ENCODE data around the gene TSPAN11. TPM values are rescaled to one million over a fixed set of nuclear protein-coding genes. Genes with fewer than 3 reads are reported as not detected.

Gene TSPAN11
- total and polyA plus RNA-seq, 2 experiments from 2014 or later, result 5.2 to 9.6 TPM

- H3K27me3 ChIP-seq, result no peaks in the 10 kb centered on the region
- 80% methylated on average over 9 of the region's 9 CpGs for WGBS (ENCODE audit: low lambda C conversion rate, missing lambda C conversion rate)
- H3K9me2 ChIP-seq (replicated peaks; ENCODE audit: insufficient read depth), result no peaks in the 10 kb centered on the region
- TF ChIP-seq EZH2phosphoT487 (IDR thresholded peaks at IDR 0.05; ENCODE audit: low read depth, severe bottlenecking, unreplicated experiment), result no peak
- TF ChIP-seq CTCF (IDR thresholded peaks at IDR 0.05; ENCODE audit: poor library complexity), result no peak
- no peak for TF ChIP-seq EZH2 (IDR thresholded peaks at IDR 0.05; ENCODE audit: borderline replicate concordance)
- H3K4me2 ChIP-seq, result no peak overlapping the region
- H3K9me3 ChIP-seq (ENCODE audit: low read depth), result no peaks in the 10 kb centered on the region
- H3K36me3 ChIP-seq (replicated peaks; ENCODE audit: insufficient read depth, low read depth), result no peaks in the 10 kb centered on the region
- H3K4me3 ChIP-seq, result no peak overlapping the region
- H2AFZ ChIP-seq, result no peak overlapping the region
- no peak overlapping the region for H3K27ac ChIP-seq
- H3K4me1 ChIP-seq (ENCODE audit: insufficient read depth), result no peaks in the 10 kb centered on the region
- no peaks in the 10 kb centered on the region for H4K20me1 ChIP-seq (ENCODE audit: insufficient read depth, poor library complexity, severe bottlenecking)
- H3K79me2 ChIP-seq, result no peaks in the 10 kb centered on the region
- DNase-seq (ENCODE audit: low spot score), result no peak
These were observed 62.2 kb downstream of the TSPAN11 start for GRCh38 chr12:30988646-30989286.

- no peaks in the 10 kb centered on the region for H3K9me3 ChIP-seq (ENCODE audit: low read depth)
- no peaks in the 10 kb centered on the region for H3K9me2 ChIP-seq (replicated peaks; ENCODE audit: insufficient read depth)
- H4K20me1 ChIP-seq (ENCODE audit: insufficient read depth, poor library complexity, severe bottlenecking), result no peaks in the 10 kb centered on the region
- H3K27me3 ChIP-seq, result no peaks in the 10 kb centered on the region
- no peaks in the 10 kb centered on the region for H3K4me1 ChIP-seq (ENCODE audit: insufficient read depth)
- no peak overlapping the region for H3K27ac ChIP-seq
- no peak overlapping the region for H2AFZ ChIP-seq
- WGBS (ENCODE audit: low lambda C conversion rate, missing lambda C conversion rate), result 69% methylated on average over 6 of the region's 6 CpGs
- peak; percentile 35 for DNase-seq (ENCODE audit: low spot score)
- H3K4me2 ChIP-seq, result no peak overlapping the region
- TF ChIP-seq EZH2phosphoT487 (IDR thresholded peaks at IDR 0.05; ENCODE audit: low read depth, severe bottlenecking, unreplicated experiment) (no peak), CTCF (IDR thresholded peaks at IDR 0.05; ENCODE audit: poor library complexity) (peak; percentile 32)
- H3K79me2 ChIP-seq, result no peaks in the 10 kb centered on the region
- H3K36me3 ChIP-seq (replicated peaks; ENCODE audit: insufficient read depth, low read depth), result no peaks in the 10 kb centered on the region
- H3K4me3 ChIP-seq, result no peak overlapping the region
These were observed 63.2 kb downstream of the TSPAN11 start for GRCh38 chr12:30989754-30990153.

DNA sequence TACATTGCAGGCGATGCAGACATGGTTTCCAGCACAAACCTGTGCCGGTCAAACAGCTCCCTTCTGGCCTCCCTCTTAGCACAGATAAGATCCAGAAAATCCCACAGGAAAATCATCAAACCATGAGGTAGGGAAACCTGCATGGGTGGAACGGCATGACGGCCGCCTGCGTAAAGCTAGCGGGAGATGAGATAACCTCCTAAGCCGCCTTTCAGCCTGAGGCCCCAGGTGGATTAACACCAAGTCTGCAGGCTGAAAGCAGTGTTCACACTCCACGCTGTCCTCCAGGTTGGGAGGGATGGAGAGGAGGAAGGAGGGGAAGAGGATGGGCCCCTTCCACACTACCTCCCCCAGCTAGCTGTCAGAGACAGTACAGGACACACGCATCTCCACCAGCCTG, 63.8 kb downstream of the TSPAN11 start:
- Histone ChIP-seq H4K20me1 (ENCODE audit: insufficient read depth, poor library complexity, severe bottlenecking) (no peaks in the 10 kb centered on the region), H3K4me1 (ENCODE audit: insufficient read depth) (no peaks in the 10 kb centered on the region), H2AFZ (no peak overlapping the region), H3K27me3 (no peaks in the 10 kb centered on the region), H3K9me2 (replicated peaks; ENCODE audit: insufficient read depth) (no peaks in the 10 kb centered on the region), H3K36me3 (replicated peaks; ENCODE audit: insufficient read depth, low read depth) (no peaks in the 10 kb centered on the region), H3K4me3 (no peak overlapping the region), H3K4me2 (no peak overlapping the region), H3K9me3 (ENCODE audit: low read depth) (no peaks in the 10 kb centered on the region), H3K27ac (no peak overlapping the region), H3K79me2 (no peaks in the 10 kb centered on the region)
- no peak for DNase-seq (ENCODE audit: low spot score)
- TF ChIP-seq EZH2phosphoT487 (IDR thresholded peaks at IDR 0.05; ENCODE audit: low read depth, severe bottlenecking, unreplicated experiment) (no peak), CTCF (IDR thresholded peaks at IDR 0.05; ENCODE audit: poor library complexity) (no peak), EZH2 (IDR thresholded peaks at IDR 0.05; ENCODE audit: borderline replicate concordance) (no peak)
- 64% methylated on average over 10 of the region's 10 CpGs for WGBS (ENCODE audit: low lambda C conversion rate, missing lambda C conversion rate)

Data from hepatocyte (in vitro differentiated cells).